Hippocampal formation (tissue), 2 donors: ENCODE data around the gene ZEB2.
"Not testable (repeated sequence)": the region's sequence is repeated elsewhere in the genome, so short reads cannot be mapped to it uniquely, and the experiment has no call there.

Experiments used
- DNase-seq, 2 donors: peaks; one replicate each; lab custom pipeline; 2025; lab: John Stamatoyannopoulos, UW

Gene ZEB2

GRCh38 chr2:144381716-144382115 is 138.2 kb downstream of the ZEB2 start:
- DNase-seq, result no peak

- peak in 1 of 2 donors; percentile 28 for DNase-seq
Observed at GRCh38 chr2:144379851-144380311, 140.0 kb downstream of the ZEB2 start.

- DNase-seq, result no peak
Observed at GRCh38 chr2:144378551-144378950, 141.4 kb downstream of the ZEB2 start.

GRCh38 chr2:144377914-144378313 is 142.0 kb downstream of the ZEB2 start:
- DNase-seq, result no peak

- no peak for DNase-seq
Observed at GRCh38 chr2:144376926-144377325, 143.0 kb downstream of the ZEB2 start.

- no peak for DNase-seq
Observed at GRCh38 chr2:144376460-144376859, 143.5 kb downstream of the ZEB2 start.

- DNase-seq, result no peak
Observed at GRCh38 chr2:144374163-144374661, 145.7 kb downstream of the ZEB2 start.

GRCh38 chr2:144372410-144373080 is 147.4 kb downstream of the ZEB2 start:
- peak in 1 of 2 donors; percentile 45 for DNase-seq

- DNase-seq, result no peak
Observed at GRCh38 chr2:144370937-144371584, 148.9 kb downstream of the ZEB2 start.

- no peak for DNase-seq
Observed at GRCh38 chr2:144369416-144369815, 150.5 kb downstream of the ZEB2 start.

- DNase-seq, result no peak
Observed at GRCh38 chr2:144366825-144367429, 153.0 kb downstream of the ZEB2 start.

- DNase-seq, result no peak
Observed at GRCh38 chr2:144364944-144365738, 154.8 kb downstream of the ZEB2 start.

- not testable (repeated sequence) for DNase-seq
Observed at GRCh38 chr2:144364247-144364646, 155.7 kb downstream of the ZEB2 start.

GRCh38 chr2:144362401-144362800 is 157.5 kb downstream of the ZEB2 start:
- no peak for DNase-seq

GRCh38 chr2:144361742-144362141 is 158.2 kb downstream of the ZEB2 start:
- no peak for DNase-seq

- no peak for DNase-seq
Observed at GRCh38 chr2:144359684-144360083, 160.2 kb downstream of the ZEB2 start.

- no peak for DNase-seq
Observed at GRCh38 chr2:144358979-144359541, 160.9 kb downstream of the ZEB2 start.

- no peak for DNase-seq
Observed at GRCh38 chr2:144358374-144358964, 161.4 kb downstream of the ZEB2 start.

GRCh38 chr2:144357623-144358373 is 162.1 kb downstream of the ZEB2 start:
- no peak for DNase-seq

GRCh38 chr2:144356402-144356801 is 163.5 kb downstream of the ZEB2 start:
- no peak for DNase-seq

- DNase-seq, result no peak
Observed at GRCh38 chr2:144354953-144355352, 165.0 kb downstream of the ZEB2 start.
